AG08396 (cell line): ENCODE results near the gene BECN2.

Source experiments
- DNase-seq: peaks from one replicate; pipeline ENCODE4 v3.0.0; 2012; ENCODE audit warnings: low spot score, mixed read lengths

BECN2 gene

DNA sequence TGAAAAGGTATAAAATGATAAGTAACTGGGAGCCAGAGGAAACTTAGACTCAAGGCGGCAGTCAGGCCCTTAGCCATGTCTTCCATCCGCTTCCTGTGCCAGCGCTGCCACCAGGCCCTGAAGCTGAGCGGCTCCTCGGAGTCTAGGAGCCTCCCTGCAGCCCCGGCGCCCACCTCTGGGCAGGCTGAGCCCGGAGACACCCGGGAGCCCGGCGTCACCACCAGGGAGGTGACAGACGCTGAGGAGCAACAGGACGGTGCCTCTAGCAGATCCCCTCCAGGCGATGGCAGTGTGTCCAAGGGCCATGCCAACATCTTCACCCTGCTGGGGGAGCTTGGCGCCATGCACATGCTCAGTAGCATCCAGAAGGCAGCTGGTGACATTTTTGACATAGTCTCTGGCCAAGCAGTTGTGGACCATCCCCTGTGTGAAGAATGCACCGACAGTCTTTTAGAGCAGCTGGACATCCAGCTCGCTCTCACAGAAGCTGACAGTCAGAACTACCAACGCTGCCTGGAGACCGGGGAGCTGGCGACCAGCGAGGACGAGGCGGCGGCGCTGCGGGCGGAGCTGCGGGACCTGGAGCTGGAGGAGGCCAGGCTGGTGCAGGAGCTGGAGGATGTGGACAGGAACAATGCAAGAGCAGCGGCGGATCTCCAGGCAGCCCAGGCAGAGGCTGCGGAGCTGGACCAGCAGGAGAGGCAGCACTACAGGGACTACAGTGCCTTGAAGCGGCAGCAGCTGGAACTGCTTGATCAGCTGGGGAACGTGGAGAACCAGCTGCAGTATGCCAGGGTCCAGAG is at the start of gene BECN2:
Gene BECN2 (plus strand): TSS at position 76 of the 803 bp plus-strand sequence. CDS start 0 bp downstream, at position 76.
- no peak for DNase-seq

GRCh38 chr1:241916196-241916595 is 41.4 kb upstream of the BECN2 start:
- DNase-seq = no peak

DNA sequence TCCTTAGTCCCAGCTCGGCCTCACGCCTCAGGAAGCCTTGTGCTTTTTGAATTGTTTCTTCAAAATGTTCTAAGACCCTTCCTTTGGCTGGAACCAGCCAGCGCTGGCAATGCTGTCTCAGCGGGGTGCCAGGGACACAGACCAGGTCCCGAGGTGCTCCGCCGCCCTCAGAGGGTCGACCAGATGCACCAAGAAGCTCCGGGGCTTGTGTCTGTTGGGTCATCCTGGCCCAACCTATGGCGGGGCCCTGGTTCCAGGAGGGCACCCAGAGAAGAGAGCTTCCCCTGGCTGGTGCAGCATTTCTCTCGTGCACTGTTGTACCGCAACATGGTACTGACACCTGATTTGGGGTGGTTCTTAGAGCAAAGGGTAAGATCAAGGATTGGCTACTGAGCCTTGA is 40.1 kb upstream of the BECN2 start:
- DNase-seq = no peak

DNA sequence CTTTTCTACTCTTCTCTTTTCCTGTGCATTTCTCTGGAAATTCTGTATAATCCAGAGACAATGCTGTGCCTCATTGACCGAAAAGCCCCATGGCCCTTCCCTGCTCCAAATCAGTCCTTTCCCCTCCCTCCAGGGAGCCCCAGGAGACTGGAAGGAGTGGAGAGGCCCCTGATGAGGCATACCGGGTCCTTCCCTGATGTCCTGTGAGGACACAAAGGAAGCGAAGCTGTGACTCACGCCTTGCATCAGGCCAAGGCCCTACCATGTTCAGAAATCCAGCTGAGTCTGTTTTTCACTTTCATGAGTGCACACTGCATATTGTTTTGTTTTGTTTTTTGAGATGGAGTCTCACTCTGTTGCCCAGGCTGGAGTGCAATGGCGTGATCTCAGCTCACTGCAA is 38.7 kb upstream of the BECN2 start:
- DNase-seq = peak; percentile 26

DNA sequence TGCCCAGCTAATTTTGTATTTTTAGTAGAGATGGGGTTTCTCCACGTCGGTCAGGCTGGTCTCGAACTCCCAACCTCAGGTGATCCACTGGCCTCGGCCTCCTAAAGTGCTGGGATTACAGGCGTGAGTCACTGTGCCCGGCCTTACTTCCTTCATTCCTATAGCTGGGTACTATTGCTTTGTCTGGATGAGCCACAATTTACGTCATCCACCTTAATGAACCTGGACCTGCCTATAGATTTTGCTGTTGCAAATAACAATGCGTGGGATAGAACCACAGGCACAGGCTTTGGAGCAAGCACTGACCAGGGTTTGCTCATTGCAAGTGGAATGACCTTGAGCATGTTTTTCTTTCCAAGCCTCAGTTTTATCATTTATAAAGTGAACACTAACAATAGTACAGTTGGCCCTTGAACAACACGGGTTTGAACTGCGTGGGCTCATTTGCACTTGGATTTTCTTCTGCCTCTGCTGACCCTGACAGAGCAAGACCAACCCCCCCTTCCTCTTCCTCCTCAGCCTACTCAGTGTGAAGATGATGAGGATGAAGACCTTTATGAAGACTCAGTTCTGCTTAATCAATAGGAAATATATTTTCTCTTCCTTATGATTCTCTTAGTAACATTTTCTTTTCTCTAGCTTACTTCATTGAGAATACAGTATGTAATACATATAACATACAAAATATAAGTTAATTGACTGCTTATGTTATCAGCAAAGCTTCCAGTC is 33.3 kb upstream of the BECN2 start:
- no peak for DNase-seq

GRCh38 chr1:241926141-241926540 is 31.4 kb upstream of the BECN2 start:
- no peak for DNase-seq

DNA sequence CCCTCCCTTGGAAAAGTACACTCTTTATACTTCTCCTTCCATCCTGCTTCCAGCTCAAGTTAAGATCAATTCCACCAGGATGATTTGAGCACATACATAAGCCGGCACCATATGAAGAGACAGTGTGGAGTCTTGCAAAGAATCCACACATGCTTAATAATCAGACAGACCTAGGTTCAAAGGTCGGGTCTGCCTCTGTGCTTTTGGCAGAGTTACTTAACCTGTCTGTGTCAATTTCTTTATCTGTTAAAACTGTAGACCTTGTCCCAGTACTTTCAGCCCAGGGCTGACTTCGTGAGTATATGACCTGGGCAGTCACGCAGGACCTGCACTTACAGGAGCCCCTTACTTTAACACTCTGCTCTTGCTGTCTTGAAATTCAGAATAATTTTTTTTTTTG is 30.2 kb upstream of the BECN2 start:
- DNase-seq = no peak

DNA sequence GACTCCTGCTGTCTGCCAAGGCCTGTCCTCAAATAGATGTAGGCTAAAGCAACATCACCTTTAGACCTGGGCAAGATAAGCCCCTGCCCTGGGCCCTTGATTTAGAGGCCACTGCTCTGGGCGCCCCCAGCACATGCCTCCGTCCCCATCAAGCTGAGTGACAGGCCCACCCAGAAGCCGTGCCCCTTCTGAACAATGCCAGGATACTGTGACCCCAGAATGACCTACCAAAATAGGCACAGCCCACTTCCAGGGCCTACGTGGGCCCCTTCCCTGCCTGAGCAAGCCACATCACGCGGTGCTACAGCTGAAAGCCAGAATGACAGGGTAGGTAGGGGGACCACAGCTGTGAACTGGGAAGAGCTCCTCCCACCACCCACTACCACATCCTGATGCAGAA is 24.7 kb upstream of the BECN2 start:
- no peak for DNase-seq

- DNase-seq = peak; percentile 35
Measured at GRCh38 chr1:241934201-241934848, 23.2 kb upstream of the BECN2 start.

- no peak for DNase-seq
Measured at GRCh38 chr1:241934866-241935265, 22.7 kb upstream of the BECN2 start.

- no peak for DNase-seq
Measured at GRCh38 chr1:241939798-241940197, 17.8 kb upstream of the BECN2 start.

DNA sequence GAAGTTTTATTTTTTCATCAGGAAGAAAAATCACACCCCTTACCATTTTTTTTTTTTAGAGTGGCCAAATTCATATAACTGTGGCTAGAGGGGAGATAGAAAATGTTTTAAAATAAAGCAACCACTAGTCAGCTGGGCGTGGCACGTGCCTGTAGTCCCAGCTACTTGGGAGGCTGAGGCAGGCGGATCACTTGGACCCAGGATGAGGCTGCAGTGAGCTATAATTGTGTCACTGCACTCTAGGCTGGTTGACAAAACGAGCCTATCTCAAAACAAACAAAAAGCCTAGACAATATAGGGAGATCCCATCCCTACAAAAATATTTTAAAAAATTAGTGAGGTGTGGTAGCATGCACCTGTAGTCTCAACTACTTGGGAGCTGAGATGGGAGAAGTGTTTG is 14.8 kb upstream of the BECN2 start:
- DNase-seq = no peak

DNA sequence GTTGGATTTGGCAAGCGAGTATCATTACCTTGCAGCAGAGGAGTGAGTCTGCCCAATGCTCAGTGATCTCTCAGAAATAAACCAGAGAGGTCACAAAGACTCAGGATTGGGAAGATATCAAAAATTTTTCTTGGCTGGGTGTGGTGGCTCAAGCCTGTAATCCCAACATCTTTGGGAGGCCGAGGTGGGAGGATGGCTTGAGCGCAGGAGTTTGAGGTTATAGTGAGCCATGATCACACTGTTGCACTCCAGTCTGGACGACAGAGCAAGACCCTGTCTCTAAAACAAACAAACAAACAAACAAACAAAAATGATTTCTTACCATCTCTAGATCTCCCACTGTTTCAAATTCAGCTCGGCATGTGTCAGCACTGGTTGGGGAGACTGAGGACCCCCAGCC is 13.3 kb upstream of the BECN2 start:
- no peak for DNase-seq

GRCh38 chr1:241947354-241947753 is 10.2 kb upstream of the BECN2 start:
- DNase-seq = no peak

- DNase-seq = peak; percentile 27
Measured at GRCh38 chr1:241950390-241950789, 7.2 kb upstream of the BECN2 start.

DNA sequence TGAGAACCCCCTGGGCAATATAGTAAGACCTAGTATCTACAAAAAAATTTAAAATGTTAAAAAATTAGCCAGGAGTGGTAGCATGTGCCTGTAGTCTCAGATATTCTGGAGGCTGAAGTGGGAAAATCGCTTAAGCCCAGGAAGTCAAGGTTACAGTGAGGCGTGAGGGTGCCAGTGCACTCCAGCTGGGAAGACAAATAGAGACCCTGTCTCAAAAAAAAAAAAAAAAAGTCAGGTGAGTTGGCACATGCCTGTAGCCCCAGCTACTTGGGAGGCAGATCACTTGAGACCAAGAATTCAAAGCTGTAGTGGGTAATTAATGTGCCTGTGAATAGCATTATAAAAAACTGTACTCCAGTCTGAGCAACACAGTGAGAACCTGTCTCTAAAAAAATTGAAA is 4.6 kb downstream of the BECN2 start:
- DNase-seq = no peak

DNA sequence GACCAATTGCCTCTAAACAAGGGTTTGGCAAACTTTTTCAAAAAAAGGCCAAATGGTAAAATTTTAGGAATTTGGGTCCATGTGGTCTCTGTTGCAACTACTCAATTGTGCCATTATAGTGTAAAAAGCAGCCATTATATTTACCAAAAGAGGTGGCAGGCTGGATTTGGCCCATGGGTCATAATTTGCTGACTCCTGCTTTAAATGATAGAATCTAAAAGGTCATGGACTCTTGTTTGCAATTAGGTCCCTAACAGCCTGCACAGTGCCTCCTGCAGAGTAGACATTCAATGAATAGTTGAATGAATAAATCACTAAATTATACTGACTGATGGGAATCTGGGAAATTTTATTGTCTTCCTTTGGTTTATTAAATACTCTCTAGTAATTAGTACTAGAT is 6.2 kb downstream of the BECN2 start:
- no peak for DNase-seq

DNA sequence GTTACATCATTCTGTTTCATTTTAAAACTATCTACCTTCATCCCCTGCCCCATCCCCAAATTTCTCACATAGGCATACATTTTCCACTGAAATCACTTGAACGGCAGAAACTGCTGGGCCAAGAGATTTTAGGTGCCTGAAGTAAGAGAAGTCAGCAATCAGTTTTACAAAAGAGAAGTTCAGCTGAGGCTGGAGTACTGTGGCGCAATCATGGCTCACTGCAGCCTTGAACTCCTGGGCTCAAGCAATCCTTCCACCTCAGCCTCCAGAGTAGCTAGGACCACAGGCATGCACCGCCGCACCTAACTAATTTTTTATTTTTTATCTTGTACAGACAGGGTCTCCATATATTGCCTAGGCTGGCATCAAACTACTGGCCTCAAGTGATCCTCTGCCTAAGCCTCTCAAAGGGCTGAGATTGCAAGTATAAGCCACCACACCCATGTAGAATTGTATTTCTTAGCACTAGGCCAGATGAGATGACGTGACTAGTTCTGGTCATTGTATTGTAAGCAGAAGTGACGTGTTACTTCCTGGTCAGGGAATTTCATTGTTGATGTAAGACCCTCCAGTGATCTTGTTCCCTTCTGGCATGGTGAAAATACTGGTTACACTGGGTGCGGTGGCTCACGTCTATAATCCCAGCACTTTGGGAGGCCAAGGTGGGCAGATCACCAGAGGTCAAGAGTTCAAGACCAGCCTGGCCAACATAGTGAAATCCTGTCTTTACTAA is 7.1 kb downstream of the BECN2 start:
- DNase-seq = no peak

DNA sequence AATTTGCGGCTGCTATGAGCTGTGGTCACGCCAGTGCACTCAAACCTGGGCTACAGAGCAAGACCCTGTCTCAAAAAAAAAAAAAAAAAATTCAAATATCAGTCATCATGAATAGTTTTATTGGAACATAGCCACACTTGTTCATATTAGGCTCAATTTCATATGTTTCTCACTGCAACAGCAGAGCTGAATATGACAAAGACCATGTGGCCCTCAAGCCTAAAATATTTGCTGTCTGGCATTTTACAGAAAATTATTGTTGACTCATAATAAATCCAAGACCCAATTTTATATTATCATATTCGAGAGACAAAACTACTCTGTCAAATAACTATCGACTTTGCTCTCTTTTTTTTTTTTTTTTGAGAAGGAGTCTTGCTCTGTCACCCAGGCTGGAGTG is 11.0 kb downstream of the BECN2 start:
- no peak for DNase-seq

- DNase-seq = no peak
Measured at GRCh38 chr1:241972703-241973369, 15.3 kb downstream of the BECN2 start.

DNA sequence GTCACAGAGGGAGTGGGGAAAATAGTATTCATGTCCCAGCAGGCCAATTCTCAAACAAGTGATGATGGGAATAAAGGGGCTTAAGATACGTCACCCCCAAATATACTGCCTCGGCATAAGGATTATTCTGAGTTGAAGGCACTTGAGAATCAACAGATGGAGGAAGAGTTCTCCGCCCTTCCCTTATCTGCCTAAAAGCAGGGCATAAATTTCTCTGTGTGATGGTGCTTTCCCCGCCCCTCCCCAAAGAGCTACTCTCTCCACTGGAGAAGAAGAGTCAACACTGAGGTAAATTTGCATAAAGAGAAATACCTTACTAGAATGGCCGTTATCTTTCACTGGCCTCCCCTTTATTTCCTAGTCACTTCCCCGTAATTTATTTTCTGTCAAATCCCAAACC is 18.7 kb downstream of the BECN2 start:
- DNase-seq = no peak

- no peak for DNase-seq
Measured at GRCh38 chr1:241979071-241979470, 21.5 kb downstream of the BECN2 start.
